ENCODE data around the gene PLIN5. TPM values are rescaled to one million over a fixed set of nuclear protein-coding genes. Genes with fewer than 3 reads are reported as not detected.

PLIN5 gene
- total and polyA plus RNA-seq, 2 of the 8 experiments (the other 6 are each of a cell fraction or from before 2014, with no cell fraction given), result 2.0 to 2.5 TPM

DNA sequence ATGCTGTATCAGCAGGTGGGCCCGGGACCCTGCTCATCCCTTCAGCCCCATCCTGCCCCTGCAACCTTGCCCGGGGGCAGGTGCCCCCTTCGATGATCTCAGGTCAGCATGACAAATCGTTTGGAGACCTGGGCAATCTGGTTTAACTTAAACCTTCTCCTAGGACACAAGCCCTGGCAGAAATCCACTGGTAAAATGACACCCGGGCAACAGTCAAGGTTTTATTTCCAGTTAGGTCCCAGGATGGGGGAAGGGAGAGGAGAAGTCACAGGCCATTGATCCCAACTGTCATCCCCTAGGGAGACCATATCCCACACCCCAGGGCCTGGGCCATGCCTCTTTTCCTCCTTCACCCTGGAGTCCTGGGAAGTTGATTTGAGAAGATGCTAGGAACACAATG, 1.8 kb upstream of the PLIN5 start:
- Histone ChIP-seq H3K4me1 (replicated peaks in 1 of 4; ENCODE audit: control insufficient read depth in 3 of 4, insufficient read depth in 4 of 4, low read length in 3 of 4) (peaks cover 0 to 13% (median 5%) of the 10 kb centered on the region in 4 experiments; a peak in 5 of 7 replicates), H3K4me2 (ENCODE audit: insufficient read depth in 1 of 2, low read depth in 2 of 2, low read length in 2 of 2) (no peak overlapping the region), H3K23ac (ENCODE audit: insufficient read length) (no peak overlapping the region)
- TF ChIP-seq RNF2 (IDR thresholded peaks at IDR 0.05; ENCODE audit: borderline replicate concordance, low read depth, low read length, missing control alignments, poor library complexity, severe bottlenecking) (no peak), POLR2AphosphoS5 (IDR thresholded peaks at IDR 0.05; ENCODE audit: low read depth, low read length) (no peak), MAFK (IDR thresholded peaks at IDR 0.05; ENCODE audit: low read depth, low read length) (no peak), SIX5 (IDR thresholded peaks at IDR 0.05; ENCODE audit: low read depth, low read length) (no peak), SP1 (IDR thresholded peaks at IDR 0.05; ENCODE audit: low read depth, low read length) (no peak), NRF1 (IDR thresholded peaks at IDR 0.05; ENCODE audit: low read depth, low read length) (no peak)

More for the DNA sequence above, 1.8 kb upstream of the PLIN5 start:
- Histone ChIP-seq H2AK5ac (ENCODE audit: low read depth, low read length) (no peak overlapping the region), H3K79me2 (ENCODE audit: control insufficient read depth in 1 of 2, insufficient read depth in 2 of 2, low read length in 2 of 2) (no peaks in the 10 kb centered on the region), H3K14ac (ENCODE audit: insufficient read length) (no peak overlapping the region), H3K27ac (ENCODE audit: low read depth, low read length) (no peak overlapping the region), H2BK5ac (ENCODE audit: low read depth, low read length) (no peak overlapping the region), H3K4ac (replicated peaks; ENCODE audit: insufficient read length, low read depth, low read length) (no peak overlapping the region), H2BK15ac (ENCODE audit: low read length) (no peak overlapping the region), H3K9me3 (ENCODE audit: insufficient read depth in 2 of 2, low read depth in 1 of 2, low read length in 1 of 2) (no peaks in the 10 kb centered on the region; a peak in 1 of 4 replicates), H2BK20ac (ENCODE audit: low read length) (no peak overlapping the region), H3K18ac (ENCODE audit: extremely low read depth, low read length) (no peak overlapping the region), H4K20me1 (replicated peaks in 1 of 2; ENCODE audit: control insufficient read depth in 1 of 2, insufficient read depth in 2 of 2, low read length in 2 of 2) (peaks cover 0 to 3% of the 10 kb centered on the region in 2 experiments), H4K91ac (replicated peaks; ENCODE audit: insufficient read length, low read length) (no peak overlapping the region), H2BK12ac (ENCODE audit: low read depth, low read length) (no peak overlapping the region; the same call in 1 of the 2 replicates), H3K36me3 (ENCODE audit: control insufficient read depth in 2 of 4, insufficient read depth in 4 of 4, low read length in 3 of 4) (no peaks in the 10 kb centered on the region), H4K5ac (ENCODE audit: insufficient read length, low read depth, low read length) (no peak overlapping the region), H3K4me3 (ENCODE audit: extremely low read depth in 1 of 4, insufficient read depth in 2 of 4, low read depth in 3 of 4, low read length in 4 of 4) (no peak overlapping the region), H3K9ac (replicated peaks in 1 of 4; ENCODE audit: extremely low read depth in 1 of 4, low read depth in 3 of 4, low read length in 3 of 4) (no peak overlapping the region), H2AFZ (ENCODE audit: low read length) (no peak overlapping the region), H3K27me3 (replicated peaks in 1 of 4; ENCODE audit: control insufficient read depth in 3 of 4, extremely low read depth in 1 of 4, insufficient read depth in 3 of 4, low read length in 3 of 4) (peaks cover 0 to 19% (median 14%) of the 10 kb centered on the region in 4 experiments; a peak in 4 of 7 replicates), H4K8ac (ENCODE audit: extremely low read depth, insufficient read depth, low read length) (no peak overlapping the region), H3K79me1 (ENCODE audit: low read depth, low read length) (no peaks in the 10 kb centered on the region), H2BK120ac (replicated peaks; ENCODE audit: low read depth, low read length) (no peak overlapping the region), H3K23me2 (ENCODE audit: low read depth, low read length) (peaks cover 4% of the 10 kb centered on the region; the same call in 1 of the 2 replicates), H3K56ac (replicated peaks; ENCODE audit: insufficient read length, low read depth, low read length) (no peak overlapping the region)
- FAIRE-seq (no peak), DNase-seq (ENCODE audit: low read depth in 1 of 2, low spot score in 2 of 2) (no peak)
- WGBS, 2 experiments (ENCODE audit: extremely low coverage in 1 of 2, insufficient coverage in 1 of 2, insufficient read length in 1 of 2, insufficient replicate concordance in 2 of 2, low coverage in 1 of 2, low lambda C conversion rate in 2 of 2, missing lambda C conversion rate in 1 of 2), result 88% methylated on average over 5 of the region's 5 CpGs; no CpG with 5 or more reads in 1 of the 2 experiments
- CTCF ChIA-PET (ENCODE audit: partially characterized antibody), result interaction anchor here (2.7 to 11.6 kb wide), 3 partner anchors 13 to 100 kb away, joined by 16 to 174 read pairs (median 23); no protein-coding TSS in a partner anchor
- POLR2A ChIA-PET (ENCODE audit: partially characterized antibody), result no interaction called here
